ENCODE measurements around the gene LPIN3.

LPIN3 gene

GRCh38 chr20:41394931-41395666 lies 54.5 kb downstream of the LPIN3 start:
- DNase-seq: no peak

DNA sequence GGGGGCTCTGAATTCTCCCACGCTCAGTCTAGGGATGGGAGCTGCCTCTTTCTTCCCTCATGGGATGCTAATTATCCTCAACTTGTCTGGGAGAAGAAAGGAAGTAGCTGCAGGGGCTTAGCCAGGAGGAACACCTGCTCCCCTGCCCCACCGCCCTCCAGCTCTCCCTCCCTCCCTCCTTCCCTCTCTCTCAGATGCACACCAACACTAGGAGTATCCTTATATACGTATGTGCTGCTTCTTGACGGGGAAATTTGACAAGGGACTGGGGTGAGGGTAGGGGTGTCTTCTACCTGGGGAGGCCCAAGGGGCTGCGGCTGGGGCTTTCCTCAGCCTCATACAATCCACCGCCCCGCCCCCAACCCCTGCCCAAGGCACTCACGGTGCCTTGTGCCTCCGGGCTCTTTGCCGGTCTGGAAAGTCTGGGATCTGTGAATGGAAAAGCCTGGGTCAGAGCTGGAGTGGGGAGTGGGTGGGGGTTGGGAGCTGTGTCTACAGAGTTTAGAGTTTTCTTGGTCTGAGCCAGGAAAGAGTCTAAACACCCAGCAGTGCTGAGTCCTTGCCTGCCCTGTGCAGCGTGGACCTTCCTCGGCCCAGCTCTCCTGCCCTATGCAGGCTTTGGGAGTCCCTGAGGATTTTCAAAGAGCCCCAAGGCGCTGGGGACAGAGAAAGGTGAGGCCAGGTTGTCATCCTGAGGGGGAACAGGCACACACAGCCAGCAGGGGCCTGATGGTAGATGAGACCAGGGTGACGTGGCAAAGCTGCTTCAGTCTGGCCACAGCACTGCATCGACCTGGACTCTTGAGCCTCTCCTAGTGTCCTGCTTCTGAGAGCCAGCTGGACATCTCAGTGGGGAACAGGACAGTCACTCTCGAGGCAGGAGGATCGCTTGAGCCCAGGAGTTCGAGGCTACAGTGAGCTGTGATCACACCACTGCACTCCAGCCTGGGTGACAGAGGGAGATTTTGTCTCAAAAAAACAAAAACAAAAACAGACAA lies 55.3 kb downstream of the LPIN3 start:
- DNase-seq: no peak

- no peak for DNase-seq
Measured at GRCh38 chr20:41398408-41398807, 57.8 kb downstream of the LPIN3 start.

DNA sequence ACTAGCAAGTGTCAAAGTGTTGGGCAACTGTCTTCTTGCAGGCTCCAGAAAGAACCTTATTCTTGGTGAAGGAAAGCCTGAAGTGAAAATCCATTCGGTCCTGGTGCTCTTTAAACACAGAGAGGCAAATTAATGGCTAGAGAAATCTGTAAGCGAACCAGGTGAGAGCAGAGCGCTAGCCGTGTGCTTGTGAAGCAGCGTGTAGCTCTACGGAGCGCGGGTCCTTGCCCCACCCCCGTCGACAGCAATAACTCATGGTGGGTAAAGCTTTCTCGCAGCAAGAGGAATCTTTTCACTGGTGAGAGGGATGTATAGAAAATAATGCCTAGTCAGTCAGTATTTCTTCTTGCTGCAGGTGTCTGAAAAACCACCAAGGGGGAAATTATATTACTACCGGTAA lies 63.0 kb downstream of the LPIN3 start:
- DNase-seq: no peak

DNA sequence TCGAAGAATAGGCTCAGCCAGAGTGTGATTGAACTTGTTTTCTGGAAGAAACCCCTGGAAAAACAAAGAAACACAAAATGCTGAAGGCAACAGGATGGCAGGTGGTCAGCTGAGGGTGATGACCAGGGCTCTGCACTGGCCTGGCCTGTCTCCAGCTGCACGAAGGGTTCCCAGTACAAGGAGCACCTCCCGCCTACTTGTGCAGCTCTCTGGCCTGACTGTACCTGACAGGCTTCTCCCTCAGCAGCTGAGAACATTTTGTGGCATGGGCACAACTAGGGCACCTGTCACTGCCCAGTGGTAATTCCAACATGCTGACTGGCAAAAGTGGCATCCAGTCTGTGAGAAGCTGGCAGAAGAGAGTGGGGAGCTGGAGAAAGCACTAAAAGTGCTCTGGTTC lies 64.8 kb downstream of the LPIN3 start:
- DNase-seq: no peak

DNA sequence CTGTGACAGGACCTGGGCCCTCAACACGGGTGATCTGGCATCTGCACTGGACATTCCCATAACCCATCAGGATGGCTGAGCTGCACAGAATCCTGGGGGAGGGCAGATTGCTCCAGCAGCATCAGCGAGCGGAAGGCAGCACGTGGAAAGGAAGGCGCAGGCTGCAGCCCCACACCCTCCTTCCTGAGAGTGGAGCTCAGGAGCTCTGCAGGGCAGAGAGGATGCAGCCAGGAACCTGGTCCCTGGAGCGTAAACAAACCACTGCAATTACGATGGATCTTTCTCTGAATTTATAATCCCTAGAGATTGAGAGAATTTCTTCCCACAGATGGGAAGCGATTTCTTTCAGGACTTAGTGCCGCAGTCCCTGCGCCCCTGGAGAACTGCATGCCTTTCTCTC lies 65.7 kb downstream of the LPIN3 start:
- DNase-seq: no peak

DNA sequence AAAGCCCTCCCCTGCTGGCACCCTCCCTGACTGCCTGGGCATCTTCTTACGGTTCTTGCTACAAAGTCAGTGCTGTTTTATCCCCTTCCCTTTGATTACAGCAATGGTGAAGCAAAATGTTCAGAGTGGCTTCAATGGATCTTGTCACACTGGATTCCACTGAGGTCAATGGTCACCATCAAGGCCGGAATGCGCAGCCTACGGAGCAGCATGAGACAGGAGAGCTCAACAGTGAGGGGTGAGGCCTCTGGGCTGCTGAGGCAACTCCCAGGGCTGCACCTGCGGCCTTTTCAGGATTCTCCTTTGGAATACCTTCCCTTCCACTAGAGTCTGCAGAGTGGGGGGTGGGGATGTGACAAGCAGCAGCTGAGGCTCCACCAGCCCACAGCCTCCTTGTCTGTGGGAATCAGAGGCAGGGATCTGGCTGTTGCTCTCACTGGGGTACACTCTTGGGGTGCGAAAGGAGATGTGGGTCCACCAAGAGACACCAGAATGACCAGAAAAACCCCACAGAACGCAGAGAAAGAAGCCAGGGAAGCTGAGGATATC lies 66.3 kb downstream of the LPIN3 start:
- DNase-seq: no peak

DNA sequence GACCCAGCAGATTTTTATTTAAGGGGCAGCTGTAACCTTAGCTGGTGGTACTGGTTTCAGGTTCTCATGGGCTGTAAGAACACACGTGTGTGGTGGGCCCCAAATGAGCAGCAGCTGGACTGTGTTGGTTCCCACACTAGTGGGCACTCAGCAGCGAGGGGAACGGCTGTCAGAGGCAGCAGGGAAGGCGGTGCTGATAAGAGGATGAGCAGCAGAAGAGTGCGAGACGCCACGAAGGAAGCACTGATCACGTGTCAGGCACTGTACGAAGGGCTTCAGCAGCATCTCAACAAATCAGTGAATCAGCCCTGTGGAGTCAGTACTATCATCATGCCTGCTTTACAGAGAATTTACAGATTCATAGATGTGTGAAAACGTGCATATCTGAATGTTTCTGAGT lies 67.0 kb downstream of the LPIN3 start:
- no peak for DNase-seq

DNA sequence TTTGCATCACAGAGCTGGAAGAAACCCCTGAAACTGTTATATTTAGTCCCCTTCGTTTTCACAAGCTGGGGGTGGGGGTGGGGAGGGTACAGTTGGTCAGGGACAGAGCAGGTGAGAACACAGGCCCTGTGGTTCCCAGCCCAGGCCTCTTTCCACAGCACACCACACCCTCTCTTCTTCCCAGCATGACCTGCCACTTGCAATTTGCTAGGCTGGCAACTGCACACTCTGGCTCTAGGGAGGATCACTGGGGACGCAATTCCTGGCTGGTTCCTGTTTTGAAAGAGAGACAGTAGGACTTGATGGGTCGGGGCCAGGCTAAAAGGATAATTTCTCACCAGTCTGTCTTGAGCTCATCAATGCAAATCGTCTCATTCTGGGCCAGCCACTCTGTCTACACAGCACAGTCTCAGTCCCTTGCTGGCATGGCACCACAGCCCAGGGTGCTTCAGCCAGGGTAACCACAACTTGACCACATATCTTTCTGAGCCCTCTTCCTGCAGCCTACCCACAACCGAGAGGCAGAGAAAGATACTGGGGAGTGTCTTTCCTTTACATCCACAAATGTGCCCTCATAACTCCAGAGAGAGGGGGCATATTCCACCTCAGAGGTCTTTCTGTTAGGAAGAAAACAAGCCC lies 67.7 kb downstream of the LPIN3 start:
- DNase-seq: no peak

- DNase-seq: no peak
Measured at GRCh38 chr20:41408986-41409385, 68.4 kb downstream of the LPIN3 start.

Data from stimulated activated CD4-positive, alpha-beta T cell treated with anti-CD3 and anti-CD28 coated beads, Interleukin-4, amount 100 ng/mL, for 1 hour (primary cell).